COR-L47 (cell line): ENCODE data around the gene CLECL1.

Source experiments
- DNase-seq: peaks from one replicate; lab custom pipeline; 2025; lab: John Stamatoyannopoulos, UW

The CLECL1 gene

DNA sequence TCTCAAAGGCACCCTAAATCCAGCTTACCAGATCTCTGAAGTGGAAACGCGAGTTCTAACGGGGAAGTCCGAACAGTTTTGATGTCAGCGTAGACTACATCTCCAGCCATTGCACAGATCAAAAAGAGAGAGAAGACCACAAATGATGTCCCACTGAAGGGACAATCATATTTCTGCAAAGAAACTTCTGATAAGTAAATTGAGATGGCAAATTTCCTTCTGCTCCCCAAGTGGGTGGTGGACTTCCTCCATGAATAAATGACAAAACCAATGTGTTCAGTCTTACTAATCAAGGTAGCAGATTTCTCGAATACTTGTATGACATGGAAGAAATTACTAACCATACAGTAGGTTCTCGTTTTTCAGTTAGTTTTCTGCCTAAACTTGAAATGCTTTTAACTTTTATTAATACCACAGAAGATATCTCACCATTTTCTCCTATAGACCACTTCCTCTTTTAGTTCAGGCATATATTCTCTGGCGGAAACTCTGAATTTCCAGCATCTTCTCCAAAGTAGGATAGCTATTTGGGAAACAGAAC, at the start of gene CLECL1:
CLECL1 (minus strand) TSS at position 177 of the 541 bp plus-strand sequence.
- DNase-seq, result no peak

GRCh38 chr12:9781360-9781759, 48.5 kb upstream of the CLECL1 start:
- no peak for DNase-seq

GRCh38 chr12:9779209-9779608, 46.3 kb upstream of the CLECL1 start:
- no peak for DNase-seq

GRCh38 chr12:9776781-9777180, 43.9 kb upstream of the CLECL1 start:
- DNase-seq, result no peak

GRCh38 chr12:9773216-9773877, 40.5 kb upstream of the CLECL1 start:
- DNase-seq, result no peak

- no peak for DNase-seq
Measured at GRCh38 chr12:9763025-9763424, 30.1 kb upstream of the CLECL1 start.

- DNase-seq, result no peak
Measured at GRCh38 chr12:9762369-9762768, 29.5 kb upstream of the CLECL1 start.

GRCh38 chr12:9761419-9761781, 28.5 kb upstream of the CLECL1 start:
- DNase-seq, result no peak

- DNase-seq, result no peak
Measured at GRCh38 chr12:9760699-9761418, 28.0 kb upstream of the CLECL1 start, which contains the start of gene CD69. CD69 (minus strand) TSS chr12:9760901; CDS start chr12:9760820, 81 bp downstream.

GRCh38 chr12:9760120-9760519, 27.2 kb upstream of the CLECL1 start:
- DNase-seq, result no peak

DNA sequence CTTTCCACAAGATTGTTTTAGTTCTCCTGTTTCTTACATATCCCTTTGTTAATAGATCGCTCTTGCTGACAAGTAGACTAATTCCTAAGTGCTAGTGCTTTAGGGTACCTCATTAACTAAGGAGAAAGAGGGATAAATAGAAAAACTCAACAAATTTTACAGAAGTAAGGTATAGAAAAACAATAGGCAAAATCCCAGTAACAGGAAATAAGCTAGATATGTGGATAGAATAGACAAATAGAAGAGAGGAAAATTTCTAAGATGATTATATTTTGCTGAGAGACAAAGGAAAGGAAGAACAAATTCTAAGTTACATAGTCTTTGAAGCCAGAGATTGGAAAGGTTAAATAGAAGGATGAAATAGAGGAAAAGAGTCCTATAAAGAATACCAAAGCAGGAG, 26.8 kb upstream of the CLECL1 start:
- DNase-seq, result no peak

- no peak for DNase-seq
Measured at GRCh38 chr12:9758119-9758518, 25.2 kb upstream of the CLECL1 start.

GRCh38 chr12:9757433-9758025, 24.6 kb upstream of the CLECL1 start:
- no peak for DNase-seq

- no peak for DNase-seq
Measured at GRCh38 chr12:9756706-9757105, 23.8 kb upstream of the CLECL1 start.

GRCh38 chr12:9756170-9756569, 23.3 kb upstream of the CLECL1 start:
- DNase-seq, result no peak

GRCh38 chr12:9755567-9755966, 22.7 kb upstream of the CLECL1 start:
- DNase-seq, result no peak

DNA sequence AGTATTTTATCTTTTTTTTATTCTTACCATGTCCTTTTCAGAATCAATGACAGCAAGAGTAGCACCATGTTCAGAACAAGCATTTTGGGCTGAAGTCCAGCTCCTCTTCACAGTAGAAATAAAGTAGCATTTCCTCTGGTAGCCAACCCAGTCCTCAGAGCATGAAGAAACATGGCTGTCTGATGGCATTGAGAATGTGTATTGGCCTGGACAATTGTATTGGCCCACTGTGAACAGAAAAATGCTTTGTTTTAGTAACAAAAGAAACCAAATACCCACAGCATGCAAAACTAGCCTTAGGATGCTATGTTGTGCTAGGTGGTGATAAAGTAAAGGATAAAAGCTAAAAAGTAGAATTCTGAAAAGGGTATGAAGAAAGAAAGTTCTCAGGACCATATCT, 22.1 kb upstream of the CLECL1 start:
- no peak for DNase-seq

GRCh38 chr12:9754099-9754927, 21.4 kb upstream of the CLECL1 start:
- DNase-seq, result no peak

- no peak for DNase-seq
Measured at GRCh38 chr12:9753498-9753897, 20.6 kb upstream of the CLECL1 start.

GRCh38 chr12:9753073-9753472, 20.2 kb upstream of the CLECL1 start:
- no peak for DNase-seq

GRCh38 chr12:9752145-9752933, 19.4 kb upstream of the CLECL1 start:
- DNase-seq, result no peak
